HepG2 (cell line): Measurements from ENCODE around the gene GNAI2. TPM values are rescaled to one million over a fixed set of nuclear protein-coding genes. Genes with fewer than 3 reads are reported as not detected.
A peak's percentile ranks its signal among the peaks of the same experiment; 100 is the strongest.

ENCODE experiments used
- AGO1 ChIP-seq: fragments of 200-400 bp; formaldehyde crosslinking; IDR thresholded peaks from 2 replicates; pipeline ENCODE4 v1.6.1; 2017; ENCODE audit warnings: mild to moderate bottlenecking, low read depth, low read length, moderate library complexity; ENCODE audit not compliant: poor library complexity, severe bottlenecking
- CREB1 ChIP-seq, 2 experiments: fragments of 450-650 bp in 1 of 2; IDR thresholded peaks; 2 replicates each; pipeline ENCODE4 v1.6.1; 2016 to 2017; ENCODE audit warnings: control low read depth in 1 of 2, mild to moderate bottlenecking in 1 of 2, missing compliant biosample characterization in 1 of 2, missing genetic modification characterization in 1 of 2
- DBP ChIP-seq: sonication (generic); formaldehyde crosslinking; IDR thresholded peaks from 2 replicates; pipeline ENCODE4 v1.4.0; 2020; ENCODE audit warnings: missing genetic modification reagents; ENCODE audit errors: not compliant biosample characterization
- IRF9 ChIP-seq: sonication (generic); formaldehyde crosslinking; IDR thresholded peaks from 2 replicates; pipeline ENCODE4 v1.8.0; 2022; ENCODE audit warnings: missing genetic modification reagents, mild to moderate bottlenecking, borderline replicate concordance
- NR2F2 ChIP-seq: IDR thresholded peaks from 2 replicates; pipeline ENCODE4 v1.6.1; 2012; ENCODE audit warnings: low read depth, inconsistent platforms, borderline replicate concordance
- PCBP2 ChIP-seq: fragments of 200-400 bp; formaldehyde crosslinking; optimal IDR thresholded peaks from 2 replicates; pipeline ENCODE3; 2018; ENCODE audit warnings: low read length, low read depth; ENCODE audit not compliant: poor library complexity, severe bottlenecking
- SMARCC2 ChIP-seq: fragments of 450-650 bp; IDR thresholded peaks from 2 replicates; pipeline ENCODE4 v1.6.1; 2017; ENCODE audit warnings: antibody characterized with exemption, mild to moderate bottlenecking
- SP140L ChIP-seq: sonication (generic); formaldehyde crosslinking; IDR thresholded peaks from 2 replicates; pipeline ENCODE4 v1.4.0; 2020; ENCODE audit warnings: missing genetic modification reagents, borderline replicate concordance
- SP5 ChIP-seq: IDR thresholded peaks from 2 replicates; pipeline ENCODE4 v1.6.1; 2016; ENCODE audit warnings: low read depth, borderline replicate concordance
- TAF15 ChIP-seq: fragments of 200-400 bp; formaldehyde crosslinking; IDR thresholded peaks from one replicate; pipeline ENCODE4 v1.6.1; 2018; ENCODE audit warnings: mild to moderate bottlenecking, low read depth, low read length; ENCODE audit not compliant: poor library complexity, severe bottlenecking
- TCF7 ChIP-seq: sonication (generic); IDR thresholded peaks from 2 replicates; pipeline ENCODE4 v1.6.1; 2016; ENCODE audit warnings: antibody characterized with exemption, low read depth
- TFE3 ChIP-seq: IDR thresholded peaks from 2 replicates; pipeline ENCODE4 v1.6.1; 2016
- XBP1 ChIP-seq: sonication (generic); formaldehyde crosslinking; IDR thresholded peaks from 2 replicates; pipeline ENCODE4 v1.5.0; 2020; ENCODE audit warnings: missing genetic modification reagents
- ZBTB3 ChIP-seq: sonication (generic); formaldehyde crosslinking; IDR thresholded peaks from 2 replicates; pipeline ENCODE4 v1.4.0; 2020; ENCODE audit warnings: low read depth, mild to moderate bottlenecking, moderate library complexity, missing genetic modification reagents, borderline replicate concordance
- ZFX ChIP-seq: sonication (generic); formaldehyde crosslinking; IDR thresholded peaks from 2 replicates; pipeline ENCODE4 v1.4.0; 2020; ENCODE audit warnings: mild to moderate bottlenecking, low read depth, missing genetic modification reagents, moderate library complexity
- ZNF24 ChIP-seq: fragments of 450-650 bp; IDR thresholded peaks from 2 replicates; pipeline ENCODE4 v1.6.1; 2017; ENCODE audit warnings: antibody characterized with exemption, mild to moderate bottlenecking
- ZNF543 ChIP-seq: sonication (generic); formaldehyde crosslinking; IDR thresholded peaks from 2 replicates; pipeline ENCODE4 v1.4.0; 2020; ENCODE audit warnings: mild to moderate bottlenecking, missing genetic modification reagents
- ZNF562 ChIP-seq: sonication (generic); formaldehyde crosslinking; IDR thresholded peaks from 2 replicates; pipeline ENCODE4 v1.8.0; 2022; ENCODE audit warnings: missing genetic modification reagents, borderline replicate concordance
- ZNF616 ChIP-seq: sonication (generic); formaldehyde crosslinking; IDR thresholded peaks from 2 replicates; pipeline ENCODE4 v1.5.0; 2020; ENCODE audit warnings: low read depth, mild to moderate bottlenecking, missing genetic modification reagents
- ZNF709 ChIP-seq: sonication (generic); formaldehyde crosslinking; IDR thresholded peaks from 2 replicates; pipeline ENCODE4 v1.5.0; 2020; ENCODE audit warnings: mild to moderate bottlenecking, missing genetic modification reagents
- ZNF724P ChIP-seq: sonication (generic); formaldehyde crosslinking; IDR thresholded peaks from 2 replicates; pipeline ENCODE4 v1.8.0; 2022; ENCODE audit warnings: missing genetic modification reagents, borderline replicate concordance
- ZNF782 ChIP-seq: sonication (generic); formaldehyde crosslinking; IDR thresholded peaks from 2 replicates; pipeline ENCODE4 v1.4.0; 2020; ENCODE audit warnings: missing genetic modification reagents, mild to moderate bottlenecking, borderline replicate concordance
- ZNF879 ChIP-seq: sonication (generic); formaldehyde crosslinking; IDR thresholded peaks from 2 replicates; pipeline ENCODE4 v1.8.1; 2023; ENCODE audit warnings: missing genetic modification reagents
- ZSCAN31 ChIP-seq: sonication (generic); formaldehyde crosslinking; IDR thresholded peaks from 2 replicates; pipeline ENCODE4 v1.5.0; 2020; ENCODE audit warnings: low read depth, mild to moderate bottlenecking, missing genetic modification reagents
- ZUFSP ChIP-seq: sonication (generic); formaldehyde crosslinking; IDR thresholded peaks from 2 replicates; pipeline ENCODE4 v1.9.0; 2021; ENCODE audit warnings: missing genetic modification reagents, mild to moderate bottlenecking, borderline replicate concordance
- polyA plus RNA-seq, 8 experiments: library from polyadenylated mRNA; depleted of rRNA in 3 of 8; stranded (reverse) in 7 of 8; unstranded in 1 of 8; fragments of >200 nt; fragmentation: Illumina TruSeq in 4 of 8; extraction: Trizol in 4 of 8; gene quantifications; 2 replicates each; pipeline versions ENCODE4 v1.2.1 to v1.2.3, GENCODE V29; 2011 to 2016; ENCODE audit warnings: low read depth in 4 of 8, missing spikeins in 1 of 8, mixed read lengths in 1 of 8; ENCODE audit not compliant: insufficient read depth in 1 of 8
- total RNA-seq, 5 experiments: library from RNA; depleted of rRNA; stranded (reverse); fragments of >200 nt; fragmentation: Illumina TruSeq; extraction: Trizol; gene quantifications; 2 replicates each; pipeline ENCODE4 v1.2.3, GENCODE V29; 2016; ENCODE audit warnings: low read depth in 1 of 5

Gene GNAI2
- total and polyA plus RNA-seq, 2 of the 13 experiments (the other 11 are each of a cell fraction or from before 2014, with no cell fraction given), result 51.1 to 66.2 TPM

- TF ChIP-seq SP140L (no peak), ZNF879 (CRISPR knock-in tag) (no peak), TCF7 (no peak), PCBP2 (no peak), ZUFSP (CRISPR knock-in tag) (no peak), ZFX (CRISPR knock-in tag) (peak; percentile 87), ZNF562 (CRISPR knock-in tag) (no peak), NR2F2 (peak; percentile 50; the same call in 1 of the 2 replicates), ZNF616 (CRISPR knock-in tag) (no peak), ZNF782 (CRISPR knock-in tag) (peak; percentile 22; the same call in 1 of the 2 replicates), CREB1 (IDR thresholded peaks at IDR 0.05) (no peak), CREB1 (CRISPR knock-in tag; IDR thresholded peaks at IDR 0.05) (no peak), ZNF24 (no peak), SMARCC2 (no peak), TFE3 (CRISPR knock-in tag) (no peak), XBP1 (CRISPR knock-in tag) (0 out of 2 replicates have a peak, but pooled peaks have one; percentile 45), AGO1 (peak; percentile 95), ZSCAN31 (peak; percentile 84), IRF9 (CRISPR knock-in tag) (no peak; the same call in 1 of the 2 replicates), TAF15 (no peak), ZNF724P (CRISPR knock-in tag) (no peak), ZNF709 (CRISPR knock-in tag) (no peak), ZNF543 (CRISPR knock-in tag) (no peak), SP5 (CRISPR knock-in tag) (no peak; the same call in 1 of the 2 replicates), DBP (CRISPR knock-in tag) (no peak), ZBTB3 (CRISPR knock-in tag) (no peak)
Measured at GRCh38 chr3:50221411-50222168, 14.4 kb upstream of the GNAI2 start (continued).
